Erythroblast (primary cell): Measurements from ENCODE around the gene NGFR.

Experiments used
- DNase-seq, 2 experiments: peaks; one replicate each; lab custom pipeline; 2025; lab: John Stamatoyannopoulos, UW
- GATA1 ChIP-seq: IDR thresholded peaks from 2 replicates; pipeline ENCODE4 v1.6.1; 2011; ENCODE audit warnings: low read depth, mild to moderate bottlenecking, control low read depth, low read length, moderate library complexity
- POLR2A ChIP-seq: IDR thresholded peaks from 2 replicates; pipeline ENCODE4 v1.6.1; 2011; ENCODE audit warnings: mild to moderate bottlenecking, low read length

The NGFR gene, protein sequence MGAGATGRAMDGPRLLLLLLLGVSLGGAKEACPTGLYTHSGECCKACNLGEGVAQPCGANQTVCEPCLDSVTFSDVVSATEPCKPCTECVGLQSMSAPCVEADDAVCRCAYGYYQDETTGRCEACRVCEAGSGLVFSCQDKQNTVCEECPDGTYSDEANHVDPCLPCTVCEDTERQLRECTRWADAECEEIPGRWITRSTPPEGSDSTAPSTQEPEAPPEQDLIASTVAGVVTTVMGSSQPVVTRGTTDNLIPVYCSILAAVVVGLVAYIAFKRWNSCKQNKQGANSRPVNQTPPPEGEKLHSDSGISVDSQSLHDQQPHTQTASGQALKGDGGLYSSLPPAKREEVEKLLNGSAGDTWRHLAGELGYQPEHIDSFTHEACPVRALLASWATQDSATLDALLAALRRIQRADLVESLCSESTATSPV

DNA sequence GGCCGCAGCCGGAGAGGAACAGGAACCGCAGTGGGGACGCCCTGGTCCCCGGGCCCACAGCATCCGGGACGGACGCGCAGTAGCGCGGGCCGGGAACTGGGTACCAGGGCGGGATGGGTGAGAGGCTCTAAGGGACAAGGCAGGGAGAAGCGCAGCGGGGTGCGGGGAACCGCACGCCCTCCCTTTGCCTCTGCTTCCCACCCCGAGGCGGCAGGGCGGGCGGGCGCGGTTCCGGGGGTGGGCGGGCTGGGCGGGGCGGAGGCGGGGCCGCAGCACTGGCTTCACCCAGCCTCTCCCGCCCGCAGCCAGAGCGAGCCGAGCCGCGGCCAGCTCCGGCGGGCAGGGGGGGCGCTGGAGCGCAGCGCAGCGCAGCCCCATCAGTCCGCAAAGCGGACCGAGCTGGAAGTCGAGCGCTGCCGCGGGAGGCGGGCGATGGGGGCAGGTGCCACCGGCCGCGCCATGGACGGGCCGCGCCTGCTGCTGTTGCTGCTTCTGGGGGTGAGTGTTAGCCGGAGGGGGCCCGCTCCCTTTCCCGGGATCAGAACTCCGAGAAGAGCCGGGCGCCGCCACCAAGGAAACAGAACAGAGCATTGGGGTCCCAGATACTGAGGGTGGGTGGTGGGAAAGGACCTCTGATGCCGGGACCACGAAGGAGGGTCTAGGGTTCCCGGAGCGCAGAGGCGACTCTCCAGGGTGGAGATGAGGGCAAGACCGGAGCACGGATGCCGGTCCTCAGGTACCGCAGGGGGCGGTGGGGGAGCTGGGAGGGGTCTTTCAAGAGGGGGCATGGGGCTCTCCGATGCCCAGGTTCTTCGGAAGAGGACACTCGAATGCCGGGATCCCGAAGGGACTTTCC, at the start of gene NGFR:
Gene NGFR, plus strand, starts transcription at position 308 of the 856 bp plus-strand sequence. Its CDS starts 125 bp downstream, at position 433.
- DNase-seq: peak; percentile 42 to 51
- TF ChIP-seq POLR2A (no peak), GATA1 (no peak)

DNA sequence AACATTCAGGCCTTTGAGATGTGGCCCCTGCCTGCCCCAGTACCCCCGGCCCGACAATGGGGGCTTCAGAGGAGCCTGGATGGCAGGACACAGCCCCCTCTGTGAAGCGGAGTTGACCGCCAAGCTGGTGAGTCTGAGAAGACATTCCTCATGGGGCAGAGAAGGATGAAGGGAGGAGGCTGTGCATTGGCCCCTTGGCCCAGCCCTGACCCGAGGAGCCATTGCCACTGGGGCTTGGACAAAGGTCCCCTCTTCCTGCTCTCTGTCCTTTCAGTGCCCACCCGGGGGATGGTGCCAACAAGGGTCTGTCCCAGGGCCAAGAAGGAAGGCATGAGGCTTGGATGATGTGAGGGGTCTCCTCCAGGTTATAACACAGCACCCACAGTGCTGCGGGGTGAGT, 49.5 kb upstream of the NGFR start:
- TF ChIP-seq POLR2A: no peak
- no peak for TF ChIP-seq GATA1
- no peak for DNase-seq

DNA sequence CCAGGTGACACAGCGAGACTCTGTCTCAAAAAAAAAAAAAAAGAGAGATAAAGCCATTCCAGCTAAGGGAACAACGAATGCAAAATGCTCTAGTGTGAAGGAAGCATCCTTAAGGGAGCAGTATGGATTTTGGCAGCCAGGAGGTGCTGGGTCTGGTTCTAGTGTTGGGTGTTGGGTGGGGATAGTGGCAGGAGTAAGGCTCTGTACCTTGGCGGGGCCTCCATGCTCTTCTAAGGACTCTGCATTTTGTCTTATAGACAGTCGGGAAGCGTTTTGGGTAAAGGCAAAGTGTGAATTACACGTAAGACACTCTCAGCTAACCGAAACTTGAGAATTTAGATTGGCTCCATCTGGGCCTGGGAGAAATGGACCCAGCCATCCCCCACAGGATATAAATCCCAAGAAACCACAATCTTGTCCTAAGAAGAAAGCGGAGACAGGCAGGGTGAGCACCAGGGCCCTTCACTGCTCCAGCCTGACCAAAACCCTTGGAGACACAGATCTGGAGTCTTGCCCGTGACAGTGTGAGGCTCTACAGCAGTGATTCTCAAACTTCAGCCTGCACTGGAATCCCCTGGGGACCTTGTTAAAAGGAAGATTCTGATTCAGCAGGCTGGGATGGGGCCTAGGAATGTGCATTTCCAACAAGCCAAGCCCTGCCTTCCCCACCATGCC, 47.3 kb upstream of the NGFR start:
- no peak for TF ChIP-seq POLR2A
- no peak for TF ChIP-seq GATA1
- no peak for DNase-seq

DNA sequence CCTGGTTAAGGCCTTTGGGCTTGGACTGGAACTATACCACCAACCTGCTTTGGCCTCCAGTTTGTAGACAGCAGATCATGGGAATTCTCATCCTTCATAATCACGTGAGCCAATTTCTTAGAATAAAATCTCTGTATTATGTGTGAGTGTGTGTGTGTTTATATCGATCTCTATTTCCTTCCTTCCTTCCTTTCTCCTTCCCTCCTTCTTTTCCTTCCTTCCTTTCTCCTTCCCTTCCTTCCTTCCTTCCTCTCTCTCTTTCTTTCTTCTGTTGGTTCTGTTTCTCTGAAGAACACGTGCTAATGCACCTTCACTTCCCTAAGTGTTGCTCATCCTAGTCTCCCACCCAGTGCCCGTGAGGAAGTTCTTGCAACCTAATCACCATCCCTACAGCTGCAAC, 44.9 kb upstream of the NGFR start:
- no peak for DNase-seq
- TF ChIP-seq GATA1 (no peak), POLR2A (no peak)

DNA sequence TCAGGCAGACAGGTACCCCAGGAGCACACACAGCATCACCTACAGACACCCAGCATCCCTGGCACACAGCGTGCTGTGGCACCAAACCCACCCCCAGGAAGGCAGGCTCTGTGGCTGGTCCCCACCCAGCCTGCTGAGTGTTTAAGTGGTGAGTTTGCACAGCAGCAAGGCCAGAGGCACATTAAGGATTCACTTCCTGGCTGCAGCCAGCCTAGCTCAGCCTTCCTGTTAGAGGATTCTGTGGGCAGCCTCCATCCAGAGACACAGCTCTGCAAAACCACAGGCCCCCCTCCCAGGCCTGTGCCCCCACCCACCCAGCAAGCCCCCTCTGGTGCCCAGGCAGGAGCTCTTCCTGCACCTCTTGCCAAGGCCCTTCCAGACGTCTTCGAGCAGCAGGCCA, 44.4 kb upstream of the NGFR start:
- no peak for TF ChIP-seq POLR2A
- TF ChIP-seq GATA1: no peak
- no peak for DNase-seq

DNA sequence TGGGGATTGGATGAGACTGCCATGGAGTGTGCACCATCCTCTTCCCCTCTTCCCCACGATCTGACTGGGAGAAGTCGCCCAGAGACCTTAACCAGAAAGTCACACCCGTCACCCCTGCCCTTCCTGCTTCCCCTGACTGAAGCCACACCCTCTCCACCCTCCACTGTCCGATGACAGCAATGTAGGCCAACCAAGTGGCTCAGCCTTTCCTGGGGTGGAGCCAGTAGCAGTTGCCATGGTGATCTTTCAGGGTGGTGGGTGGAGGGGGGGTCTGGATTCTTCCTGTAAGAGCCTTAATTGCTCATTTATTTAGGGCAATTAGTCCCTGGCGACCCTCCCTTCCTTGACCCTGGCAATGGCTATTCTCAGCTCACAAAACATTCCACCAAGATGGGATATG, 42.9 kb upstream of the NGFR start:
- no peak for DNase-seq
- TF ChIP-seq POLR2A (no peak), GATA1 (no peak)

DNA sequence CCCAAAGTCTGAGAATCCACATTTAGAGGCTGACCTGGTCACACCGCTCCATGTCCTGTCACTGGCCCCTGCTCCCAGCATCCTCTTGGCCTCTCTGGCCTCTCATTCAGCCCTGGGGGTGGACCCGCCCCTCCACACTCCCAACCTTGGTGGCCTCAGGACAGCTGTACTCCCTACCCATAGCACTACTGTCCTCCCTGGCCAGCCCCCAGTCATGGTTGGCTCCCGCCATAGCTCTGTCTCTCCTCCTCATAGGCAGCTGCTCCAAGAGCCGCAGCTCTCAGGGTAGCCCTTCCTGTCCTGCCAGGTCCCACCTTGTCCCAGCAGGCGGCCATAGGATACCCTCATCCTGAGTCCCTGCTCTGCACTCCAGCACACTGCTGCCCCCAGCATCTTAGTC, 42.4 kb upstream of the NGFR start:
- no peak for TF ChIP-seq POLR2A
- TF ChIP-seq GATA1: no peak
- DNase-seq: no peak

DNA sequence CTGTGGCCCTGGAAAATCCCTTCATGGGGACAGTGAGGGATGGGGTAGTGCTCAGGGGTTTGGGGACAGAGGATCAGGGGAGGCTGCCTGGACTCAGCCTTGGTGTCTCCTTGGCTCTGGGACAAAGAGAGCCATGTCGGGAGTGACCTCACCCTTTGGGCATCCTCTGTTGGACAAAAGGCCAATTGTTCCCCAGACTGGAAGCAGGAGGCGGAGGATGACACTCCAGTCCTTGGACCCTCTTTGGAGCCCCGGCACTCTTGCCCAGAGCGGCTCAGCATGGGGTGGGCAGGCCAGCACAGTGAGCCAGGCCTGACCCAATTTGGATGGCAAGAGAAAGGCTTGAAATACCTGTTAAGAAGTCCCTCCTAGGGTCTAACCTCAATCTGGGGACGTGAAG, 41.0 kb upstream of the NGFR start:
- DNase-seq: no peak
- TF ChIP-seq GATA1: no peak
- no peak for TF ChIP-seq POLR2A

DNA sequence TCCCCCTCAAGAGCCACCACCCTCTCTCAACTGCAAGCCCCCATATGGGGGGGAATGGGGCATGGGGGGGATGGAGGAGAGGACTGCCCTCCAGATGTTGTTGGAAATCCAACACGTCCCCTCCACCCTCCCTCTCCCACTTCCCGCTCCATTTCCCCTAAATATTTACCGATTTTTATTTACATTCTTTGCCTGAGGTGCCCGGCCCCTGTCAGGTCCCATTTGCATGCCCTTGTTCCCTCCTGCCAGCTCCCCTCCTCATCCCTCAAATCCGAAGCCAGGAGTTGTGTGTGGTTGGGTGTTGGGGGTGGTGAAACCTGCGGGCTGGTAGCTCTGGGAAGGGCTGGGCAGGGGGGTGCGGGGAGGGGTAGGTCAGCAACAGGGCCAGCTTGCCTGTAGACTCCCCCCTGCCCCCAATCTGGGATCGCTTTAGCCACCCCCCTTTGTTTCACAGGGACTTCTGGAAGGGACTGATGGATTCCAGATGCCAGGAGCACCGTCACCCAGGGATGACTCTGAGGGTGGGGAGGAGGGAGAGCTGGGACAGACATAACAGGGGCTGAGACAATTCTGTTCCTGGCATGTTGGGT, 39.7 kb upstream of the NGFR start:
- no peak for DNase-seq
- no peak for TF ChIP-seq GATA1
- TF ChIP-seq POLR2A: no peak

DNA sequence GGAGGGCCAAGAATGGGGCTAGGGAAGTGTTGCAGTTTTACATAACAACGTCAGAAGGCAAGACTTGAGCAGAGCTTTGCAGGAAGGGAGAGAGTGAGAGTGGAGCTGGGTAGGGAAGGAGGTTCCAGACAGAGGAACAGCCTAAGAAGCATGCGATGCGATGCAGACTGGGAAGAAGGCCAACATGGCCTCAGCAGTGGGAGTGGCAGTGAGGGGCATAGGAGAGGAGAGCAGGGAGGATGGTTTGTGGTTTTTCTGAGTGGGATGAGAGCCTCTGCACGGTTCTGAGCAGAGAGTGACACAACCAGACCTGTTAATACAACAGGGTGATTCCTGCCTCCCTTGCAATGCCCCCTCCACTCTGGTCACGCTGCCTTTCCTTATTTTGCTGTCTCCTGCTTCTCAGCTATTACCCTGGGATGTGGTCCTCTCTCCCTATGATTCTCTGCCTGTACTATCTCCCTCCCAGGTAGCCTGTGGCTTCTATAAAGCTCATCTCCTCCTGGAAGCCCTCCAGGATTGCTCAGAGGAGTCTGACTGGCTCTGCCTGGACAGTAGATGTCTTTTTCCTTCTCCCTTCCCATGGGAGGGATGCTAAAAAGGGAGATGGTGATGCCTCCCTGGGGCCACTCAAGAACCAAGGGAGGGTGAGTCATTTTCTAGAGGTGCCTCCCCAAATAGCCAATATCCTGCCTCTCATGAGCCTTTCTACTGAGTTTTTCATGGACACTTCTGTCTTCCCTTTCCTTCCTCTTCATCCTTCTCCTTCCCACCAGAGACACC, 38.7 kb upstream of the NGFR start:
- TF ChIP-seq POLR2A (no peak), GATA1 (no peak)
- DNase-seq: no peak

DNA sequence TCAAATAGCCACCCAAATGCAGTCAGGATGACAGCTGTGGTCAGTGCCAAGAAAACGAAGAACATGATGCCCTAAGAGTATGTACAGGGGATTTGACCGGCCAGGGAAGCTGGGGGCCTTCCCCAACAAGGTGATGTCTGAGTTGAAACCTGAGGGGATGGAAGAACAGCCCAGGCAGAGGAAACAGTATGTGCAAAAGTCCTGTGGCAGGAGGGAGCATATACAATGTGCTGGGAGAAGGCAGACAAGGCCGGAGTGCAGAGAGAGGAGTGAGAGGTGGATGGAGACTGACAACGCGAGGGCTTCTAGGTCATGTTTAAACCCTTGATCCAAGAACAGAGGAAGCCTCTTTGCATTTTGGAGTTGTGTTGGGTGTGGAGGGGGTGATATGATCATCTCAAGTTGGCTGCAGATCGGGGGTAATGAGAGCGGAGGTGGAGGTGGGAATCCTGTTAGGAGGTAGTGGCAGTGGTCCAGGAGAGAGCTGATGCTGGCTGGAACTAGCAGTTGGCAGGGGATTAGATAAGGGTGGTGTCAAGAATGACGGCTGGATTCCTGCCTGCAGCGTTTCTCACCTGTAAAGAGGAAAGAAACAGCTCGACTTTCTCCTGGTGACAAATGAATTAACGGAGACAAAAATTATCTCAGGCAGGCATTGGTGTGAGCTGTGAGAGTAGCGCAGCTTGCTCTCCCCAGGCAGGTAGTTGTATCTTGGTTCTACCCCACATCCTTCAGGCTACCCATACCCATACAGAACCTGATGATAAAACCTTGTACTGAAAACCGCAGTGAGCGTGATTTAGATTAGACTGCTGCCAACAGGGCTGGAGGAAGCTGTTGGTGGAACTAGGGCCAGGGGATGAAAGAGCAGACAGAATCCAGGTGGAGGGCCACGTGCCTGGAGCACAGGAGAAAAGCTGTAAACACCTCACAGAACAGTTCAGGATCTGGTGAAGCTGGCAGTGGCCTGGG, 37.2 kb upstream of the NGFR start:
- DNase-seq: no peak
- TF ChIP-seq POLR2A (no peak), GATA1 (no peak)
